ENCODE data around the gene AJUBA.
A peak's percentile ranks its signal among the peaks of the same experiment; 100 is the strongest.
"Not testable (repeated sequence)": the region's sequence is repeated elsewhere in the genome, so short reads cannot be mapped to it uniquely, and the experiment has no call there.

Gene AJUBA

GRCh38 chr14:22982477-22983245, at the start of gene AJUBA:
TSS of gene AJUBA (minus strand) at chr14:22982551. CDS start at chr14:22982266, 285 bp downstream.
- peak; percentile 33 to 52 for DNase-seq (ENCODE audit: low read depth in 2 of 2)

- no peak for DNase-seq (ENCODE audit: low read depth in 2 of 2)
Observed at GRCh38 chr14:23030936-23031335, 48.6 kb upstream of the AJUBA start.

- no peak for DNase-seq (ENCODE audit: low read depth in 2 of 2)
Observed at GRCh38 chr14:23028799-23029198, 46.4 kb upstream of the AJUBA start.

- no peak for DNase-seq (ENCODE audit: low read depth in 2 of 2)
Observed at GRCh38 chr14:23025151-23025814, 42.9 kb upstream of the AJUBA start.

GRCh38 chr14:23024612-23025075, 42.3 kb upstream of the AJUBA start:
- DNase-seq (ENCODE audit: low read depth in 2 of 2), result no peak

- DNase-seq (ENCODE audit: low read depth in 2 of 2), result no peak
Observed at GRCh38 chr14:23023795-23024152, 41.4 kb upstream of the AJUBA start.

- no peak for DNase-seq (ENCODE audit: low read depth in 2 of 2)
Observed at GRCh38 chr14:23023022-23023794, 40.9 kb upstream of the AJUBA start.

- DNase-seq (ENCODE audit: low read depth in 2 of 2), result no peak
Observed at GRCh38 chr14:23021889-23022442, 39.6 kb upstream of the AJUBA start.

GRCh38 chr14:23021434-23021833, 39.1 kb upstream of the AJUBA start:
- no peak for DNase-seq (ENCODE audit: low read depth in 2 of 2)

GRCh38 chr14:23020143-23021128, 38.1 kb upstream of the AJUBA start:
- no peak for DNase-seq (ENCODE audit: low read depth in 2 of 2)

GRCh38 chr14:23018107-23018506, 35.8 kb upstream of the AJUBA start:
- DNase-seq (ENCODE audit: low read depth in 2 of 2), result no peak

GRCh38 chr14:23017091-23017490, 34.7 kb upstream of the AJUBA start:
- no peak for DNase-seq (ENCODE audit: low read depth in 2 of 2)

- no peak for DNase-seq (ENCODE audit: low read depth in 2 of 2)
Observed at GRCh38 chr14:23015618-23016017, 33.3 kb upstream of the AJUBA start.

- DNase-seq (ENCODE audit: low read depth in 2 of 2), result not testable (repeated sequence)
Observed at GRCh38 chr14:23013749-23014054, 31.4 kb upstream of the AJUBA start.

- no peak for DNase-seq (ENCODE audit: low read depth in 2 of 2)
Observed at GRCh38 chr14:23013054-23013748, 30.9 kb upstream of the AJUBA start.

- peak; percentile 54 to 70 for DNase-seq (ENCODE audit: low read depth in 2 of 2)
Observed at GRCh38 chr14:23009939-23010726, 27.8 kb upstream of the AJUBA start, which contains the start of gene C14orf93. TSS of gene C14orf93 (minus strand) at chr14:23010143. CDS start at chr14:22999023, 11,120 bp downstream.

GRCh38 chr14:23009483-23009938, 27.2 kb upstream of the AJUBA start:
- no peak for DNase-seq (ENCODE audit: low read depth in 2 of 2)

GRCh38 chr14:23008831-23009230, 26.5 kb upstream of the AJUBA start:
- no peak for DNase-seq (ENCODE audit: low read depth in 2 of 2)
